ENCODE results near the gene PHKB.
"Not testable (repeated sequence)": the region's sequence is repeated elsewhere in the genome, so short reads cannot be mapped to it uniquely, and the experiment has no call there.

Gene PHKB

GRCh38 chr16:47460711-47461597 lies at the start of gene PHKB, which contains the start of gene ITFG1:
PHKB (plus strand) TSS chr16:47461331; CDS start chr16:47461351, 20 bp downstream.
ITFG1 (minus strand) TSS chr16:47461063; CDS start chr16:47461045, 18 bp downstream.
- peak; percentile 95 for DNase-seq (ENCODE audit: low read depth)

GRCh38 chr16:47413041-47413440 lies 48.1 kb upstream of the PHKB start:
- DNase-seq (ENCODE audit: low read depth) = no peak

GRCh38 chr16:47416869-47417268 lies 44.3 kb upstream of the PHKB start:
- no peak for DNase-seq (ENCODE audit: low read depth)

- DNase-seq (ENCODE audit: low read depth) = no peak
Observed at GRCh38 chr16:47424846-47425245, 36.3 kb upstream of the PHKB start.

GRCh38 chr16:47426806-47427205 lies 34.3 kb upstream of the PHKB start:
- DNase-seq (ENCODE audit: low read depth) = no peak

- DNase-seq (ENCODE audit: low read depth) = no peak
Observed at GRCh38 chr16:47431960-47432359, 29.2 kb upstream of the PHKB start.

- DNase-seq (ENCODE audit: low read depth) = not testable (repeated sequence)
Observed at GRCh38 chr16:47434274-47434673, 26.9 kb upstream of the PHKB start.

- DNase-seq (ENCODE audit: low read depth) = not testable (repeated sequence)
Observed at GRCh38 chr16:47440066-47440465, 21.1 kb upstream of the PHKB start.

GRCh38 chr16:47442884-47443283 lies 18.2 kb upstream of the PHKB start:
- not testable (repeated sequence) for DNase-seq (ENCODE audit: low read depth)

- DNase-seq (ENCODE audit: low read depth) = no peak
Observed at GRCh38 chr16:47446431-47446830, 14.7 kb upstream of the PHKB start.

GRCh38 chr16:47448830-47449575 lies 12.1 kb upstream of the PHKB start:
- DNase-seq (ENCODE audit: low read depth) = no peak

- no peak for DNase-seq (ENCODE audit: low read depth)
Observed at GRCh38 chr16:47449788-47450187, 11.3 kb upstream of the PHKB start.

GRCh38 chr16:47458331-47458730 lies 2.8 kb upstream of the PHKB start:
- DNase-seq (ENCODE audit: low read depth) = no peak

GRCh38 chr16:47459603-47460002 lies 1.5 kb upstream of the PHKB start:
- no peak for DNase-seq (ENCODE audit: low read depth)

GRCh38 chr16:47460359-47460710 lies 796 bp upstream of the PHKB start:
- DNase-seq (ENCODE audit: low read depth) = no peak

- DNase-seq (ENCODE audit: low read depth) = no peak
Observed at GRCh38 chr16:47461598-47462266, 601 bp downstream of the PHKB start.

- no peak for DNase-seq (ENCODE audit: low read depth)
Observed at GRCh38 chr16:47463771-47464624, 2.9 kb downstream of the PHKB start.

- no peak for DNase-seq (ENCODE audit: low read depth)
Observed at GRCh38 chr16:47465919-47466630, 4.9 kb downstream of the PHKB start.

- no peak for DNase-seq (ENCODE audit: low read depth)
Observed at GRCh38 chr16:47467501-47467900, 6.4 kb downstream of the PHKB start.

- DNase-seq (ENCODE audit: low read depth) = not testable (repeated sequence)
Observed at GRCh38 chr16:47468070-47468689, 7.0 kb downstream of the PHKB start.
